ENCODE data around the gene ZSWIM4.

- TF ChIP-seq POLR2AphosphoS5 (IDR thresholded peaks at IDR 0.05; ENCODE audit: low read depth, low read length) (no peak), SIN3A (IDR thresholded peaks at IDR 0.05; ENCODE audit: borderline replicate concordance, insufficient read depth, low read length) (no peak), TAF1 (IDR thresholded peaks at IDR 0.05; ENCODE audit: borderline replicate concordance, insufficient read depth, low read length) (no peak), FOXP2 (optimal IDR thresholded peaks at IDR 0.05; ENCODE audit: borderline replicate concordance, extremely low read depth, extremely low read length, insufficient read depth) (no peak)
- TF ChIP-seq, protein P1, sequence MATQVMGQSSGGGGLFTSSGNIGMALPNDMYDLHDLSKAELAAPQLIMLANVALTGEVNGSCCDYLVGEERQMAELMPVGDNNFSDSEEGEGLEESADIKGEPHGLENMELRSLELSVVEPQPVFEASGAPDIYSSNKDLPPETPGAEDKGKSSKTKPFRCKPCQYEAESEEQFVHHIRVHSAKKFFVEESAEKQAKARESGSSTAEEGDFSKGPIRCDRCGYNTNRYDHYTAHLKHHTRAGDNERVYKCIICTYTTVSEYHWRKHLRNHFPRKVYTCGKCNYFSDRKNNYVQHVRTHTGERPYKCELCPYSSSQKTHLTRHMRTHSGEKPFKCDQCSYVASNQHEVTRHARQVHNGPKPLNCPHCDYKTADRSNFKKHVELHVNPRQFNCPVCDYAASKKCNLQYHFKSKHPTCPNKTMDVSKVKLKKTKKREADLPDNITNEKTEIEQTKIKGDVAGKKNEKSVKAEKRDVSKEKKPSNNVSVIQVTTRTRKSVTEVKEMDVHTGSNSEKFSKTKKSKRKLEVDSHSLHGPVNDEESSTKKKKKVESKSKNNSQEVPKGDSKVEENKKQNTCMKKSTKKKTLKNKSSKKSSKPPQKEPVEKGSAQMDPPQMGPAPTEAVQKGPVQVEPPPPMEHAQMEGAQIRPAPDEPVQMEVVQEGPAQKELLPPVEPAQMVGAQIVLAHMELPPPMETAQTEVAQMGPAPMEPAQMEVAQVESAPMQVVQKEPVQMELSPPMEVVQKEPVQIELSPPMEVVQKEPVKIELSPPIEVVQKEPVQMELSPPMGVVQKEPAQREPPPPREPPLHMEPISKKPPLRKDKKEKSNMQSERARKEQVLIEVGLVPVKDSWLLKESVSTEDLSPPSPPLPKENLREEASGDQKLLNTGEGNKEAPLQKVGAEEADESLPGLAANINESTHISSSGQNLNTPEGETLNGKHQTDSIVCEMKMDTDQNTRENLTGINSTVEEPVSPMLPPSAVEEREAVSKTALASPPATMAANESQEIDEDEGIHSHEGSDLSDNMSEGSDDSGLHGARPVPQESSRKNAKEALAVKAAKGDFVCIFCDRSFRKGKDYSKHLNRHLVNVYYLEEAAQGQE (IDR thresholded peaks at IDR 0.05; ENCODE audit: insufficient read depth in 1 of 2, low read depth in 2 of 2, low read length in 2 of 2): no peak
Observed at GRCh38 chr19:13872339-13872694, 77.1 kb downstream of the ZSWIM4 start.
